ENCODE results near the gene AMMECR1. TPM values are rescaled to one million over a fixed set of nuclear protein-coding genes. Genes with fewer than 3 reads are reported as not detected.
"Not testable (repeated sequence)": the region's sequence is repeated elsewhere in the genome, so short reads cannot be mapped to it uniquely, and the experiment has no call there.

AMMECR1 gene
- total RNA-seq, 2 experiments from 2014 or later: 3.7 to 4.1 TPM

GRCh38 chrX:110248578-110248977 is 69.3 kb downstream of the AMMECR1 start:
- Mint-ChIP-seq H3K4me3 (no peak overlapping the region), H3K27me3 (ENCODE audit: low read depth) (no peaks in the 10 kb centered on the region), H3K9me3 (no peaks in the 10 kb centered on the region), H3K27ac (no peak overlapping the region), H3K4me1 (ENCODE audit: low read depth) (peaks cover 27% of the 10 kb centered on the region), H3K36me3 (ENCODE audit: low read depth) (peaks cover 4% of the 10 kb centered on the region)
- DNase-seq: no peak
- intact Hi-C loops (cut with micrococcal nuclease): no loop called here
- CTCF ChIA-PET: interaction anchor here (0.6 kb wide), 1 partner anchor 88 kb away, joined by 4 read pairs; no protein-coding TSS in a partner anchor

- intact Hi-C loops (cut with micrococcal nuclease): no loop called here
- Mint-ChIP-seq H3K27me3 (ENCODE audit: low read depth) (no peaks in the 10 kb centered on the region), H3K4me3 (no peak overlapping the region), H3K36me3 (ENCODE audit: low read depth) (peaks cover 2% of the 10 kb centered on the region), H3K4me1 (ENCODE audit: low read depth) (peaks cover 24% of the 10 kb centered on the region), H3K9me3 (peaks cover 14% of the 10 kb centered on the region), H3K27ac (no peak overlapping the region)
- DNase-seq: no peak
- CTCF ChIA-PET: no interaction called here
These were observed 72.9 kb downstream of the AMMECR1 start for GRCh38 chrX:110245011-110245410.

- CTCF ChIA-PET: no interaction called here
- Mint-ChIP-seq H3K27me3 (ENCODE audit: low read depth) (no peaks in the 10 kb centered on the region), H3K4me1 (ENCODE audit: low read depth) (peaks cover 37% of the 10 kb centered on the region), H3K27ac (no peak overlapping the region), H3K4me3 (no peak overlapping the region), H3K9me3 (peaks cover 20% of the 10 kb centered on the region), H3K36me3 (ENCODE audit: low read depth) (peaks cover 6% of the 10 kb centered on the region)
- intact Hi-C loops (cut with micrococcal nuclease): no loop called here
- DNase-seq: no peak
These were observed 75.5 kb downstream of the AMMECR1 start for GRCh38 chrX:110242371-110242770.

DNA sequence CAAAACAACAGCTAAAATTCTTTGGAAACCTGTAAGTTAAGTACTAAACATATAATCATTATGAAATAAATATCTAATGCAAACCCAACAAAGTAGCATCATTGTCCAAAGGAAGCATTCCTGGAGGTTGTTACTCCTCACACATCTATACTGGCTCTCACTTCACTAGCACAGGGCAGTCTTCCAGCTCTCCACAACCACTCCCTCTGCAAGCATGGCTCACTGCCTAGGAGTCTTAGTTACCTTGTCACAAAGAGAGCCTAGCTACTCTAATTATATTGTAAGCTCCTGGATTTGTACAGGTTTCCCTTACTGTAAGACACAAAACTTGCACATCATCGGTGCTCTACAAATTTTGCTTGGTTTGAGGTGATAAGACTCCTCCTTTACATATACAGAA is 76.1 kb downstream of the AMMECR1 start:
- CTCF ChIA-PET: no interaction called here
- Mint-ChIP-seq H3K27me3 (ENCODE audit: low read depth) (no peaks in the 10 kb centered on the region), H3K27ac (no peak overlapping the region), H3K4me1 (ENCODE audit: low read depth) (peaks cover 39% of the 10 kb centered on the region), H3K4me3 (no peak overlapping the region), H3K9me3 (peaks cover 20% of the 10 kb centered on the region), H3K36me3 (ENCODE audit: low read depth) (peaks cover 6% of the 10 kb centered on the region)
- intact Hi-C loops (cut with micrococcal nuclease): loop anchor here (2.0 kb wide), 1 partner anchor 43 kb away; no protein-coding TSS in a partner anchor
- DNase-seq: no peak

DNA sequence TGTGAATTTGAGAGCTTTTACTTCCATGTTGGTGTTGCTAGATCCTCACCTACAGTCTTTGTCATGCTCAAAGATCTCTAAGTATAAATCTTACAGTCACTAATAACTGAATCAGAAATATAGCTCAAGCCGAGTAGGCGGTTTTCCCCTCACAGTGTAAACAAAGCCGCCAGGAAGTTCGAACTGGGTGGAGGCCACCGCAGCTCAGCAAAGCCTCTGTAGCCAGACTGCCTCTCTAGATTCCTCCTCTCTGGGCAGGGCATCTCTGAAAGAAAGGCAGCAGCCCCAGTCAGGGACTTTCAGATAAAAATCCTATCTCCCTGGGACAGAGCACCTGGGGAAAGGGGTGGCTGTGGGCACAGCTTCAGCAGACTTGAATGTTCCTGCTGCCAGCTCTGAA is 79.6 kb downstream of the AMMECR1 start:
- intact Hi-C loops (cut with micrococcal nuclease); H3K4me3 Mint-ChIP-seq; H3K27me3 Mint-ChIP-seq (ENCODE audit: low read depth); CTCF ChIA-PET: not testable (repeated sequence)
- Mint-ChIP-seq H3K9me3 (peaks cover 24% of the 10 kb centered on the region), H3K27ac (peak overlapping the region; percentile 75), H3K36me3 (ENCODE audit: low read depth) (peaks cover 13% of the 10 kb centered on the region), H3K4me1 (ENCODE audit: low read depth) (peaks cover 22% of the 10 kb centered on the region)
- DNase-seq: peak; percentile 56

DNA sequence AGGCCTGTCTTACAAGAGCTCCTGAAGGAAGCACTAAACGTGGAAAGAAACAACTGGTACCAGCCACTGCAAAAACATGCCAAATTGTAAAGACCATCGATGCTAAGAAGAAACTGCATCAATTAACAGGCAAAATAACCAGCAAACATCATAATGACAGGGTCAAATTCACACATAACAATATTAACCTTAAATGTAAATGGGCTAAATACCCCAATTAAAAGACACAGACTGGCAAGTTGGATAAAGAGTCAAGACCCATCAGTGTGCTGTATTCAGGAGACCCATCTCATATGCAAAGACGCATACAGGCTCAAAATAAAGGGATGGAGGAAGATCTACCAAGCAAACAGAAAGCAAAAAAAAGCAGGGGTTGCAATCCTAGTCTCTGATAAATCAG is 86.4 kb downstream of the AMMECR1 start:
- intact Hi-C loops (cut with micrococcal nuclease); H3K27me3 Mint-ChIP-seq (ENCODE audit: low read depth): not testable (repeated sequence)

DNA sequence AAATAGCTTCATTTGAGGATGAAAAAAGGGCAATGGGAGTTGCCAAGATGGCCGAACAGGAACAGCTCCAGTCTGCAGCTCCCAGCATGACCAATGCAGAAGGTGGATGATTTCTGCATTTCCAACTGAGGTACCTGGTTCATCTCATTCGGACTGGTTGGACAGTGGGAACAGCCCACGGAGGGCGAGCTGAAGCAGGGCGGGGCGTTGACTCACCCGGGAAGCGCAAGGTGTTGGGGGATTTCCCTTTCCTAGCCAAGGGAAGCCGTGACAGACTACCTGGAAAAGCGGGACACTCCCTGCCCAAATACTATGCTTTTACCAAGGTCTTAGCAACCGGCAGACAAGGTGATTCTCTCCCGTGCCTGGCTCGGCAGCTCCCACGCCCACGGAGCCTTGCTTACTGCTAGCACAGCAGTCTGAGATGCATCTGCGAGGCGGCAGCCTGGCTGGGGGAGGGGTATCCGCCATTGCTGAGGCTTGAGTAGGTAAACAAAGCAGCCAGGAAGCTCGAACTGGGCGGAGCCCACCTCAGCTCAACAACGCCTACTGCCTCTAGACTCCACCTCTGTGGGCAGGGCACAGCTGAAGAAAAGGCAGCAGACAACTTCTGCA is 88.3 kb downstream of the AMMECR1 start:
- not testable (repeated sequence) for H3K27me3 Mint-ChIP-seq (ENCODE audit: low read depth); H3K9me3 Mint-ChIP-seq
- Mint-ChIP-seq H3K4me1 (ENCODE audit: low read depth) (peaks cover 35% of the 10 kb centered on the region), H3K27ac (peak overlapping the region; percentile 59), H3K4me3 (peak overlapping the region; percentile 56), H3K36me3 (ENCODE audit: low read depth) (peaks cover 10% of the 10 kb centered on the region)
- intact Hi-C loops (cut with micrococcal nuclease): loop anchor here (1.0 kb wide), 1 partner anchor 89 kb away; the partner anchor contains the start of gene AMMECR1
- peak; percentile 82 for DNase-seq
- CTCF ChIA-PET: interaction anchor here (0.8 kb wide), 1 partner anchor 15 kb away, joined by 3 read pairs; no protein-coding TSS in a partner anchor

More for the DNA sequence above, 86.4 kb downstream of the AMMECR1 start:
- H3K36me3 Mint-ChIP-seq (ENCODE audit: low read depth): peaks cover 14% of the 10 kb centered on the region
- H3K27ac Mint-ChIP-seq, H3K4me3 Mint-ChIP-seq, DNase-seq, CTCF ChIA-PET: not testable (repeated sequence)
- peaks cover 32% of the 10 kb centered on the region for H3K4me1 Mint-ChIP-seq (ENCODE audit: low read depth)
- peaks cover 11% of the 10 kb centered on the region for H3K9me3 Mint-ChIP-seq

DNA sequence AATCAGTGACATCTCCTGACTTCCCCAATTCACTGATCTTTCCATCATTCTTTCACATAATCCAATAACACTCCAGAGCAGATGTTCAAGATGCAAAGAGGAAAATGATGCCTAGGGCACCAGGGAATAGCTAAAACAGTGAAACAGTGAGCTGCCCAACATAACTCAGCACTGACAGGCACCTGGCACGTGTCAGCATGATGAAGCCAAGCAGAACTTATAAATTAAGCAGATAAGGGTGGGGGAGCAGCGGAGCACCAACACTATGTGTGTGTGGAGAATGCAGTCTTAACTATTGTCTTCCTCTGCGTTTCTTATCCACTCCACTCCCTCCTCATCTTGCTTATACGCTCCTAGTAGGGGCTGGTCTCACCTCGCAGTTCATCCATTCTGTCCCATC is 89.4 kb downstream of the AMMECR1 start:
- Mint-ChIP-seq H3K36me3 (ENCODE audit: low read depth) (peaks cover 7% of the 10 kb centered on the region), H3K27ac (no peak overlapping the region), H3K9me3 (peaks cover 7% of the 10 kb centered on the region), H3K4me1 (ENCODE audit: low read depth) (peaks cover 36% of the 10 kb centered on the region), H3K27me3 (ENCODE audit: low read depth) (no peaks in the 10 kb centered on the region), H3K4me3 (no peak overlapping the region)
- CTCF ChIA-PET: no interaction called here
- no peak for DNase-seq
- intact Hi-C loops (cut with micrococcal nuclease): no loop called here

DNA sequence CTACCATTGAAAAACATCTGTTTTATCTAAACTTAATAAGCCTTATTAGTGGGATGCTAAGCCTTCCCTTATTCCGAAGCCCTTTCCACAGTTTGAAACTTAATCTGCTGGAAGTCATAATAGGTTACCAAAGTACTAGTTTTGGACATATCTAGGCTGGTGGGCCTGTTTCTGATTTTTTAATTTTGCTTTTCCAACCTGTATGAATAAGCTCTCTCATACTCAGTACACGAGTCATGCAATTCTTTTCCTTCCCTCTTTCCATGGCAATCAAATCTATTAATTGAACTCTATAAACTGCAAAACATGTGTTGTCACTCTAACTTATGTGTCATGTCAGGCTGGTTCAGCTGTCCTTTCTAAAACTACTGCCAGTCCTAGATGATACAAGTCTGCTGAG is 91.0 kb downstream of the AMMECR1 start:
- peaks cover 31% of the 10 kb centered on the region for H3K4me1 Mint-ChIP-seq (ENCODE audit: low read depth)
- intact Hi-C loops (cut with micrococcal nuclease): no loop called here
- CTCF ChIA-PET: no interaction called here

DNA sequence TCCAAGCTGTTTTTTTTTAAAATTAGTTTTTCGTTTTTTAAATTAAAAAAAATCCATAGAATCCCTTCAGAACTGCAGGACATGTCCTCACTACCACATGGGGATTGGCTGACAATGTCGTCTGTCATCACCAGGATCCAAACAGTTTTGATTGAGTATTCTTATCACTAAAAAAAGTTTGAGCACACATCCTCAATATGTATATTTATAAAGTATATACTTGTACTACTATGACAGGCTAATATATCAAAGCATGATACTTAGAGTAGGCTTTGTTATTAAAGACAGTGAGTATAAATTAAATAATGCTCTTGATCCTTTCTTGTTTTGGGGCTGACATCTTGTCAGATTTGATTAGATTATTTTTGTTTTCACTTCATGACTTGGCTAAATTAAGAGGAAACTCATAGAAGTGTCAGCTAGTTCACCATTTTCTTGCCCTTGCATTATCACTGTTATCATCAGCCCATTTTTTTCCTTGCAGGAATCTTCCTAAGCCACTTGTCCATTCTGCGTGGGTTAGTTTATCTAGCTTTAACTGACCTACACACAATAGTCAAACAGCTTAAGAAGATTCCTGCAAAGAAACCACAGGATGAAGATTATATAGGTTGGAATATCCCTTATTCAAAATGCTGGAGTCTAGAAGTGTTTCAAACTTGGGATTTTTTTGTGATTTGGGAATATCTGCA is 92.8 kb downstream of the AMMECR1 start:
- intact Hi-C loops (cut with micrococcal nuclease): no loop called here
- CTCF ChIA-PET: no interaction called here

More for the DNA sequence above, 91.0 kb downstream of the AMMECR1 start:
- no peak overlapping the region for H3K4me3 Mint-ChIP-seq
- peaks cover 3% of the 10 kb centered on the region for H3K36me3 Mint-ChIP-seq (ENCODE audit: low read depth)
- no peak for DNase-seq
- no peaks in the 10 kb centered on the region for H3K9me3 Mint-ChIP-seq
- no peaks in the 10 kb centered on the region for H3K27me3 Mint-ChIP-seq (ENCODE audit: low read depth)
- no peak overlapping the region for H3K27ac Mint-ChIP-seq

GRCh38 chrX:110222497-110223257 is 95.2 kb downstream of the AMMECR1 start:
- no peak overlapping the region for H3K27ac Mint-ChIP-seq
- intact Hi-C loops (cut with micrococcal nuclease): no loop called here
- no peak for DNase-seq
- H3K4me3 Mint-ChIP-seq: no peak overlapping the region
- H3K27me3 Mint-ChIP-seq (ENCODE audit: low read depth): no peaks in the 10 kb centered on the region
- CTCF ChIA-PET: interaction anchor here (0.6 kb wide), 1 partner anchor 55 kb away, joined by 6 read pairs; no protein-coding TSS in a partner anchor
- H3K9me3 Mint-ChIP-seq: no peaks in the 10 kb centered on the region
- no peaks in the 10 kb centered on the region for H3K36me3 Mint-ChIP-seq (ENCODE audit: low read depth)
- H3K4me1 Mint-ChIP-seq (ENCODE audit: low read depth): peaks cover 30% of the 10 kb centered on the region

More for the DNA sequence above, 92.8 kb downstream of the AMMECR1 start:
- no peaks in the 10 kb centered on the region for H3K36me3 Mint-ChIP-seq (ENCODE audit: low read depth)
- H3K27me3 Mint-ChIP-seq (ENCODE audit: low read depth): no peaks in the 10 kb centered on the region
- no peak overlapping the region for H3K27ac Mint-ChIP-seq
- H3K4me3 Mint-ChIP-seq: no peak overlapping the region
- no peaks in the 10 kb centered on the region for H3K9me3 Mint-ChIP-seq
- DNase-seq: no peak
- peaks cover 24% of the 10 kb centered on the region for H3K4me1 Mint-ChIP-seq (ENCODE audit: low read depth)

DNA sequence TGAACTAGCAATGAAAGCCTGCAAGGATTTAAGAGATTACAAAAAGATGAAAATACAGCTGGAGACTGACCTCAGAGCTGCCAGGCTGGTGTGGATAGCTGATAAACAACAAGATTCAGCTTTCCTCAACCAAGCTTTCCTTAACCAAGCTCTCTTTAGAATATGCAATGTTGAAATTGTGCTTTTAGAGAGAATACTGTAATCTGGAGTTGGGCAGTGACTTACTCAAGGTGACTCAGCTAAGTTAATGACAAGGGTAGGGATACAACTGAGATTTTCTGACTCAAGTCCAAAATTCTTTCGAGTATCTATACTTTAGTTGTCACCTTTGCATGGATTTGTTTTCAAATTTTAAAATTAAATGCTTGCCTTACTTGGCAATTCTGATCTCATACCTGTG is 98.0 kb downstream of the AMMECR1 start:
- peaks cover 3% of the 10 kb centered on the region for H3K36me3 Mint-ChIP-seq (ENCODE audit: low read depth)
- CTCF ChIA-PET: no interaction called here
- intact Hi-C loops (cut with micrococcal nuclease): no loop called here

More for the DNA sequence above, 98.0 kb downstream of the AMMECR1 start:
- Mint-ChIP-seq H3K4me3 (no peak overlapping the region), H3K4me1 (ENCODE audit: low read depth) (peaks cover 29% of the 10 kb centered on the region), H3K27ac (no peak overlapping the region), H3K27me3 (ENCODE audit: low read depth) (no peaks in the 10 kb centered on the region), H3K9me3 (no peaks in the 10 kb centered on the region)
- no peak for DNase-seq

Data from activated naive CD4-positive, alpha-beta T cell treated with anti-CD3 and anti-CD28 coated beads for 36 hours (primary cell).